Tibial nerve (tissue), 3 donors: ENCODE measurements around the gene FAM13A.

Experiments
- CTCF ChIP-seq, 5 experiments: fragments of 200-600 bp in 3 of 5; fragments of 450-650 bp in 2 of 5; sonication (generic) in 3 of 5; IDR thresholded peaks; one replicate each; pipeline ENCODE4 v1.5.1; 2016 to 2019; ENCODE audit warnings: antibody characterized with exemption in 5 of 5, mild to moderate bottlenecking in 3 of 5, moderate library complexity in 2 of 5
- POLR2A ChIP-seq, 2 donors: fragments of 450-650 bp; IDR thresholded peaks; one replicate each; pipeline ENCODE4 v1.6.1; 2017; ENCODE audit warnings: antibody characterized with exemption in 2 of 2, mild to moderate bottlenecking in 2 of 2, moderate library complexity in 2 of 2

DNA sequence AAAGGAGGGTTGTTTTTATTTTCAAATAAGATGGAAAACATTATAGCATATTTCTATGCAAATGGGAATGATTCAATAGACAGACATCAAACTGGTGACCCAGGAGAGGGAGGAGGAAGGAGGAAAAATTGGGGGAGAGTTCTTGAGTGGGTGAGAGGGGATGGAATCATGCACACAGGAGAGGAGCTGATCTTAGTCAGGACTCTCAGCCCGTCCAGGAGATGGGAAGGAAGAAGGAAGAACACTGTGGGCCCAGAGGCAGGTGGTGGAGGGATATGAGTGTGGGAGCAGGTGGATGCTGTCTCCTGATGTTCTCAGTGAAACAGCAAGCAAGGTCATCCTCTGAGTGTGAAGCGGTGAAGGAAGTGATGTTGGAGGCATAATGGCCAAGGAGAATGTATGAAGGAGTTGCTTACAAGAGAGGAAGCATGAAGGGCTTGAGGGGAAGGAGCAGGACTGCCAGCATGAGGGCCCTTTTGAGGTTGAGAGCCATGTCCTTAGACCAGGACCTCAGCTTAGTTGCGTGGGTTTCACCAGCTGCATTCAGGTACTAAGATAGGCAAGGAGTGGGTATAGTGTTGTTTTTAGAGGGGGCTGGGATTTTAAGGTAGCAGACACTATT, 197.7 kb downstream of the FAM13A start:
- TF ChIP-seq CTCF (IDR thresholded peaks at IDR 0.05) = no peak
- TF ChIP-seq POLR2A (IDR thresholded peaks at IDR 0.05) = no peak
